K562 (cell line): ENCODE measurements around the gene GPR162. TPM values are rescaled to one million over a fixed set of nuclear protein-coding genes. Genes with fewer than 3 reads are reported as not detected.

Experiments used
- FOXA1 ChIP-seq: fragments of 450-650 bp; IDR thresholded peaks from 2 replicates; pipeline ENCODE4 v1.6.1; 2016; ENCODE audit warnings: mild to moderate bottlenecking, borderline replicate concordance
- GABPB1 ChIP-seq: sonication (generic); formaldehyde crosslinking; IDR thresholded peaks from 2 replicates; pipeline ENCODE4 v1.8.0; 2022; ENCODE audit warnings: mild to moderate bottlenecking, missing genetic modification reagents
- HMGN3 ChIP-seq: IDR thresholded peaks from 2 replicates; pipeline ENCODE4 v1.6.1; 2011; ENCODE audit warnings: borderline replicate concordance, low read depth, mild to moderate bottlenecking, mixed read lengths, low read length; ENCODE audit not compliant: insufficient read length; ENCODE audit errors: extremely low read depth
- MGA ChIP-seq: fragments of 450-650 bp; IDR thresholded peaks from 2 replicates; pipeline ENCODE4 v1.6.1; 2016; ENCODE audit warnings: mild to moderate bottlenecking, moderate library complexity
- PHF8 ChIP-seq: fragments of 200-600 bp; sonication (generic); IDR thresholded peaks from 2 replicates; pipeline ENCODE4 v1.6.1; 2012; ENCODE audit warnings: mixed run types, mild to moderate bottlenecking, inconsistent platforms, low read length, moderate library complexity, borderline replicate concordance
- TCF3 ChIP-seq: sonication (generic); formaldehyde crosslinking; IDR thresholded peaks from 2 replicates; pipeline ENCODE4 v1.4.0; 2020; ENCODE audit warnings: mild to moderate bottlenecking, missing genetic modification reagents
- ZFPM2 ChIP-seq: fragments of 250-450 bp; sonication (Bioruptor Pico); IDR thresholded peaks from 2 replicates; pipeline ENCODE4 v1.5.1; 2022; ENCODE audit warnings: mild to moderate bottlenecking
- polyA plus RNA-seq, 8 experiments: library from polyadenylated mRNA; depleted of rRNA in 4 of 8; stranded (reverse) in 5 of 8; unstranded in 3 of 8; fragments of >200 nt; fragmentation: Nextera tagmentation in 2 of 8; fragmentation: Illumina TruSeq in 1 of 8; extraction: Ambion mirVana in 2 of 8; extraction: Trizol in 1 of 8; gene quantifications; 2 replicates each; pipeline versions ENCODE4 v1.2.1 to v1.2.3, GENCODE V29; 2011 to 2014; ENCODE audit warnings: inconsistent platforms in 1 of 8, missing spikeins in 1 of 8
- total RNA-seq, 7 experiments: library from RNA; depleted of rRNA in 6 of 7; stranded (reverse); fragments of >200 nt in 6 of 7; fragmentation: Illumina TruSeq in 2 of 7; extraction: Trizol in 2 of 7; gene quantifications; 2 replicates each; pipeline versions ENCODE4 v1.2.1 to v1.2.3, GENCODE V29; 2011 to 2021; ENCODE audit warnings: low replicate concordance in 1 of 7
- TF ChIP-seq, protein P1 (sequence below), 2 experiments: fragments of 450-650 bp; IDR thresholded peaks; 2 replicates each; pipeline ENCODE4 v1.6.1; 2018; ENCODE audit warnings: mild to moderate bottlenecking in 2 of 2, low read depth in 1 of 2; ENCODE audit not compliant: partially characterized antibody in 2 of 2
- TF ChIP-seq, protein P2 (sequence below): fragments of 450-650 bp; formaldehyde crosslinking; IDR thresholded peaks from 2 replicates; pipeline ENCODE4 v1.4.0; 2020; ENCODE audit warnings: mild to moderate bottlenecking, moderate library complexity

Gene GPR162
- total and polyA plus RNA-seq, 9 of the 15 experiments (the other 6 are each of a cell fraction or from before 2014, with no cell fraction given), result 0.65 to 1.8 (median 1.1) TPM; not detected in 2

DNA sequence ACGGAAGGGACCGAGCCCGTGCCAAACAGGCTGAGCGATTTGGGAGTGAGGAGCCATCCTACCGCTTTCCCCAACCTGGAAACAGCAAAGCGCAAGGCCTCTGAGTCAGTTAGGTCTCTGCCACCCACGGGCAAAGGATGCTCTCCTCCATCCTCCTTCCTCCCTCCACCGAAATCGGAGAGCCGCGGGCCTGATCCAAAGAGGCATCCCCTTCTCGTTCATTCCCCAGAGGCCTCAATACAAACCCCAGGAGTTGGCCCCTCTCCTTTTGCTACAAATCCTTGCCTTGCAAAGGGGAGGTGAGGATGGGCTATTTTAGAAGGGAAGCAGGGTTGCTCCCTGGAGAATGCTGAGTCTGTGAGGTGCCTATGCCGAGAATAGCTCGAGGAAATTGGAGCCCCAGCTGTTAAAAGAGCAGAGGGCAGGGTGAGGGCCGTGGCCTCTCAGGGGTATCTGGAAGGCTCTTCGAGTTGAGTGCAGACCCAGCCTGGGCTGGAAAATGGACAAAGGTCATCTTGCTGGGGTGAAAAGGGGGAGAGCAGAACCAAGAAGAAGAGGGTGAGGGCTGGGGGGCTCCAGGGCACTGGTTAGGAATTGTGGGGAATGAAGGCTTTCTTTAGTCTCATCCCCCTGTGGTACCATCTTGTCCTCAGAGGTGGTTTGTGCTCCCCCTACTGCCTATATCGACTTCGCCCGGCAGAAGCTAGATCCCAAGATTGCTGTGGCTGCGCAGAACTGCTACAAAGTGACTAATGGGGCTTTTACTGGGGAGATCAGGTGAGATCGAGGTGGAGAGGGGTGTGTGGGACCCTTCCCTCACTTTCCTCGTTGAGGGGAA is 46.8 kb downstream of the GPR162 start (continued):
- TF ChIP-seq FOXA1 (no peak), TCF3 (CRISPR knock-in tag) (no peak), GABPB1 (CRISPR knock-in tag) (no peak; the same call in 1 of the 2 replicates), HMGN3 (no peak), ZFPM2 (CRISPR knock-in tag) (no peak), PHF8 (no peak), MGA (no peak)
- TF ChIP-seq, protein P1, sequence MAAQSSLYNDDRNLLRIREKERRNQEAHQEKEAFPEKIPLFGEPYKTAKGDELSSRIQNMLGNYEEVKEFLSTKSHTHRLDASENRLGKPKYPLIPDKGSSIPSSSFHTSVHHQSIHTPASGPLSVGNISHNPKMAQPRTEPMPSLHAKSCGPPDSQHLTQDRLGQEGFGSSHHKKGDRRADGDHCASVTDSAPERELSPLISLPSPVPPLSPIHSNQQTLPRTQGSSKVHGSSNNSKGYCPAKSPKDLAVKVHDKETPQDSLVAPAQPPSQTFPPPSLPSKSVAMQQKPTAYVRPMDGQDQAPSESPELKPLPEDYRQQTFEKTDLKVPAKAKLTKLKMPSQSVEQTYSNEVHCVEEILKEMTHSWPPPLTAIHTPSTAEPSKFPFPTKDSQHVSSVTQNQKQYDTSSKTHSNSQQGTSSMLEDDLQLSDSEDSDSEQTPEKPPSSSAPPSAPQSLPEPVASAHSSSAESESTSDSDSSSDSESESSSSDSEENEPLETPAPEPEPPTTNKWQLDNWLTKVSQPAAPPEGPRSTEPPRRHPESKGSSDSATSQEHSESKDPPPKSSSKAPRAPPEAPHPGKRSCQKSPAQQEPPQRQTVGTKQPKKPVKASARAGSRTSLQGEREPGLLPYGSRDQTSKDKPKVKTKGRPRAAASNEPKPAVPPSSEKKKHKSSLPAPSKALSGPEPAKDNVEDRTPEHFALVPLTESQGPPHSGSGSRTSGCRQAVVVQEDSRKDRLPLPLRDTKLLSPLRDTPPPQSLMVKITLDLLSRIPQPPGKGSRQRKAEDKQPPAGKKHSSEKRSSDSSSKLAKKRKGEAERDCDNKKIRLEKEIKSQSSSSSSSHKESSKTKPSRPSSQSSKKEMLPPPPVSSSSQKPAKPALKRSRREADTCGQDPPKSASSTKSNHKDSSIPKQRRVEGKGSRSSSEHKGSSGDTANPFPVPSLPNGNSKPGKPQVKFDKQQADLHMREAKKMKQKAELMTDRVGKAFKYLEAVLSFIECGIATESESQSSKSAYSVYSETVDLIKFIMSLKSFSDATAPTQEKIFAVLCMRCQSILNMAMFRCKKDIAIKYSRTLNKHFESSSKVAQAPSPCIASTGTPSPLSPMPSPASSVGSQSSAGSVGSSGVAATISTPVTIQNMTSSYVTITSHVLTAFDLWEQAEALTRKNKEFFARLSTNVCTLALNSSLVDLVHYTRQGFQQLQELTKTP (IDR thresholded peaks at IDR 0.05; ENCODE audit: low read depth in 1 of 2, partially characterized antibody in 2 of 2), result no peak
- TF ChIP-seq, protein P2, sequence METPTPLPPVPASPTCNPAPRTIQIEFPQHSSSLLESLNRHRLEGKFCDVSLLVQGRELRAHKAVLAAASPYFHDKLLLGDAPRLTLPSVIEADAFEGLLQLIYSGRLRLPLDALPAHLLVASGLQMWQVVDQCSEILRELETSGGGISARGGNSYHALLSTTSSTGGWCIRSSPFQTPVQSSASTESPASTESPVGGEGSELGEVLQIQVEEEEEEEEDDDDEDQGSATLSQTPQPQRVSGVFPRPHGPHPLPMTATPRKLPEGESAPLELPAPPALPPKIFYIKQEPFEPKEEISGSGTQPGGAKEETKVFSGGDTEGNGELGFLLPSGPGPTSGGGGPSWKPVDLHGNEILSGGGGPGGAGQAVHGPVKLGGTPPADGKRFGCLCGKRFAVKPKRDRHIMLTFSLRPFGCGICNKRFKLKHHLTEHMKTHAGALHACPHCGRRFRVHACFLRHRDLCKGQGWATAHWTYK, result no peak
